Spinal cord (tissue), 10 donors: ENCODE results near the gene PHLPP1. TPM values are rescaled to one million over a fixed set of nuclear protein-coding genes. Genes with fewer than 3 reads are reported as not detected.
A peak's percentile ranks its signal among the peaks of the same experiment; 100 is the strongest.

Source experiments
- DNase-seq, 6 donors: peaks; one replicate each; pipeline versions ENCODE4 v3.0.0 to v3.0.0-alpha.2; 2013 to 2015; ENCODE audit warnings: low spot score in 6 of 6, low read depth in 4 of 6
- H3K27ac ChIP-seq: one replicate; pipeline ENCODE4 v1.5.1; 2013; ENCODE audit warnings: low read depth, low read length, control low read depth
- H3K27me3 ChIP-seq: one replicate; pipeline ENCODE4 v1.6.1; 2013; ENCODE audit warnings: low read length; ENCODE audit not compliant: control insufficient read depth, insufficient read depth
- H3K36me3 ChIP-seq: one replicate; pipeline ENCODE4 v1.6.1; 2013; ENCODE audit warnings: low read length; ENCODE audit not compliant: control insufficient read depth, insufficient read depth
- H3K4me1 ChIP-seq: one replicate; pipeline ENCODE4 v1.6.1; 2013; ENCODE audit warnings: low read length; ENCODE audit not compliant: control insufficient read depth, insufficient read depth
- H3K4me3 ChIP-seq: one replicate; pipeline ENCODE4 v1.5.1; 2013; ENCODE audit warnings: low read depth, low read length, control low read depth
- H3K9me3 ChIP-seq: one replicate; pipeline ENCODE4 v1.6.1; 2013; ENCODE audit warnings: low read length; ENCODE audit not compliant: control insufficient read depth, insufficient read depth
- WGBS: methylation state at CpG from one replicate; pipeline ENCODE4 v1.1.5; 2013; ENCODE audit warnings: missing lambda C conversion rate; ENCODE audit not compliant: insufficient coverage; 5-methylcytosine and 5-hydroxymethylcytosine counted together
- polyA plus RNA-seq, 2 donors: library from polyadenylated mRNA; unstranded; fragments of 120-200 nt; gene quantifications; one replicate each; pipeline ENCODE4 v1.2.1, GENCODE V29; 2013; ENCODE audit not compliant: insufficient read length in 2 of 2
- total RNA-seq, 2 donors: library from RNA; depleted of rRNA in 1 of 2; stranded (reverse); fragments of 120-200 nt in 1 of 2; fragments of >200 nt in 1 of 2; gene quantifications; one replicate each; pipeline versions ENCODE4 v1.2.3 to v1.2.4, GENCODE V29; 2013 to 2014
- donor health status: healthy.

The PHLPP1 gene
- total and polyA plus RNA-seq, 4 donors = 31.9 to 62.2 (median 47.5) TPM

DNA sequence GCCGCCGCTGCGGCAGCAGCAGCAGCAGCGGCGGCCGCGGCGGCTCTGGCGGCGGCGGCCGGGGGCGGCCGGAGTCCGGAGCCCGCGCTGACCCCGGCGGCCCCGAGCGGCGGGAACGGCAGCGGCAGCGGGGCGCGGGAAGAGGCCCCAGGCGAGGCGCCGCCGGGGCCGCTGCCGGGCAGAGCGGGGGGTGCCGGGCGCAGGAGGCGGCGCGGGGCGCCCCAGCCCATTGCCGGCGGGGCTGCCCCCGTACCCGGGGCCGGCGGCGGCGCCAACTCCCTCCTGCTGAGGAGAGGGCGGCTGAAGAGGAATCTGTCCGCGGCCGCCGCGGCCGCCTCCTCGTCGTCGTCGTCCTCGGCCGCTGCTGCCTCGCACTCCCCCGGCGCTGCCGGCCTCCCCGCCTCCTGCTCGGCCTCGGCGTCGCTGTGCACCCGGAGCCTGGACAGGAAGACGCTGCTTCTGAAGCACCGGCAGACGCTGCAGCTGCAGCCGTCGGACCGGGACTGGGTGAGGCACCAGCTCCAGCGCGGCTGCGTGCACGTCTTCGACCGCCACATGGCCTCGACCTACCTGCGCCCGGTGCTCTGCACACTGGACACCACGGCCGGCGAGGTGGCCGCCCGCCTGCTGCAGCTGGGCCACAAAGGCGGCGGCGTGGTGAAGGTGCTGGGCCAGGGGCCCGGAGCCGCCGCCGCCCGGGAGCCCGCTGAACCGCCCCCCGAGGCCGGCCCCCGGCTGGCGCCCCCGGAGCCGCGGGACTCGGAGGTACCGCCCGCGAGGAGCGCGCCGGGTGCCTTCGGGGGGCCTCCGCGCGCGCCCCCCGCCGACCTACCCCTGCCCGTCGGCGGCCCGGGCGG lies 646 bp downstream of the PHLPP1 start:
- WGBS = under 1% methylated on average over 127 of the region's 127 CpGs
- Histone ChIP-seq H3K27me3 (no peaks in the 10 kb centered on the region), H3K27ac (peak overlapping the region; percentile 97), H3K4me1 (peaks cover 8% of the 10 kb centered on the region), H3K9me3 (no peaks in the 10 kb centered on the region), H3K36me3 (no peaks in the 10 kb centered on the region), H3K4me3 (peak overlapping the region; percentile 77)
- peak in 2 of 6 donors; percentile 62 to 74 for DNase-seq

GRCh38 chr18:62716619-62717168 lies 1.4 kb downstream of the PHLPP1 start:
- Histone ChIP-seq H3K9me3 (no peaks in the 10 kb centered on the region), H3K4me1 (peaks cover 8% of the 10 kb centered on the region), H3K27me3 (no peaks in the 10 kb centered on the region), H3K36me3 (no peaks in the 10 kb centered on the region), H3K27ac (peak overlapping the region; percentile 88), H3K4me3 (peak overlapping the region; percentile 77)
- WGBS = under 1% methylated on average over 59 of the region's 68 CpGs
- DNase-seq = peak in 1 of 6 donors; percentile 79

DNA sequence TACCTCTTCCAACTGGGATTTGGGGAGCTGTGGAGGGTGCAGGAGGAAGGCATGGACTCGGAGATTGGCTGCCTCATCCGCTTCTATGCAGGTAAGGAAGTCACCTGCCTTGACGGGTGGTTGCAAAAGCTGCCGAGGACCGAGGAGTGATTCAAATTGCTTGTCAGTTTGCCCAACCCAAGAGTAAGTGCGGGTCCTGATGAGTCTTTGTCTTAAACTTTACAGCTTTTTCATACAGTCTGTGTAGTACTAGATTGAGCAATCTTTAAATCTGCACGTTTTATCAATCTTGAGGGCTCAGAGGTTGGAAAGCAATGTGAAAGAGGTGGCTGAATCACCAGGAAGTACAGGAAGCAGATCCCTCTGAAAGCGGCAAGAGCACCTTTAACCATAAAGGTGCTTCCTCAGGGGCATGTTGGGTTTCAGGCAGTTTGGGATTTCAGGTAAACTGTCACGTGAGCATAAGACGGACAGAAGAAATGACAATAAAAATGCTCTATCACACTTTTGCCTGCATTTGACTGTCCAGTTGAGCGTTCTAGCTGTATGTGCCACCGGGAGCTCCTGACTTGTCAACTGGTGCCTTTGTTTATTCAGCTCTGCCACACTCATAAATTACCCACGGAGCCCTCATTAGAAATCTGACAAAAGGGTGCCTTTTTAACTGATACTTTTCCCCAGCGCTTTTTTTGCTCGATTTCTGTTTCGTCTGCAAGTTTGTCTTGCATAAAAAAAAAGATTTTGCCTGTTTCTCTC lies 2.0 kb downstream of the PHLPP1 start:
- peak in 4 of 6 donors; percentile 55 to 84 (median 76) for DNase-seq
- Histone ChIP-seq H3K27me3 (no peaks in the 10 kb centered on the region), H3K27ac (peak overlapping the region; percentile 88), H3K9me3 (no peaks in the 10 kb centered on the region), H3K4me3 (peak overlapping the region; percentile 77), H3K36me3 (no peaks in the 10 kb centered on the region), H3K4me1 (peaks cover 8% of the 10 kb centered on the region)
- WGBS = under 1% methylated on average over 9 of the region's 16 CpGs

DNA sequence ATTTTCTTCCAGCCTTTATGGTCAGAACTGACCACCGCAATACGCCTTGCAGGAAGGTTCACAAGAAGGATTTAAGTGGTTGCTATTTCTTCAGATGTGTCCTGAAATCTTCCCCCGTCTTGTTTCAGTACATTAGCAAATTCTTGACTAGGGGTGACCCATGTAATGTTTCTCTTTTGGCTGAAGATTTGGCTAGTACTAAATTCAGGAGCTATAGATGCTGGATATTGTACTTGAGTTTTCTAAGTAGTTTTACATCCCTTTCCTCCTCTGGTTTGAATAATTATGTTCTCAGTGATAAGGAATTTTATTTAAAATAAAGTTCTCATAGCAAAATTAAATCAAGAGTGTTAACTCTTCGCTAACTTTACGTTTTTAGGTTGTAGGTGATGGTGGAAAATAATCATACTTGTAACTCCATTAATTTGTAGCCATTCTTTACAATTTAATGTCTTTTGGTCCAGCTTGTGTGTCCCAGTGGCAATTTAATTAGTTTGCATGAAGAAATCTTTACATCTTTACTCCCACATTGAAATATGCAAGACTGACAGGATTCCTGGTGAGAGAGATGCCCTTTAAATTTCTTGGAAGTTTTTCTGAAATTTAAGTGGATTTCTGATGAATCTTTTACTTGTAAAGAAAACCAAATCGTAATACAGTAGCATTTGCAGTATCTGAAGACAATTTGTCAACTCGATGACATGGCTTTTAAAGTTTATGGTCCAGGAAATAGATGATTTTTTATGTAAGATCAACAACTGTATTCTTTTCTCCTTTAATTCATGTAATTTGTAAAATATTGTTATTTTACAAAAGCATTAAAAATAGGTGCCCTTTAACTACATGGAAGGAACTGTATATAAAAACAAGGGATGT lies 2.8 kb downstream of the PHLPP1 start:
- H3K9me3 ChIP-seq = no peaks in the 10 kb centered on the region
- no peaks in the 10 kb centered on the region for H3K27me3 ChIP-seq
- peak overlapping the region; percentile 88 for H3K27ac ChIP-seq
- no peaks in the 10 kb centered on the region for H3K36me3 ChIP-seq
- H3K4me1 ChIP-seq = peaks cover 8% of the 10 kb centered on the region
- peak overlapping the region; percentile 77 for H3K4me3 ChIP-seq
- DNase-seq = peak in 3 of 6 donors; percentile 33 to 49 (median 38)
- WGBS = no CpG with 5 or more reads among the region's 7 CpGs

DNA sequence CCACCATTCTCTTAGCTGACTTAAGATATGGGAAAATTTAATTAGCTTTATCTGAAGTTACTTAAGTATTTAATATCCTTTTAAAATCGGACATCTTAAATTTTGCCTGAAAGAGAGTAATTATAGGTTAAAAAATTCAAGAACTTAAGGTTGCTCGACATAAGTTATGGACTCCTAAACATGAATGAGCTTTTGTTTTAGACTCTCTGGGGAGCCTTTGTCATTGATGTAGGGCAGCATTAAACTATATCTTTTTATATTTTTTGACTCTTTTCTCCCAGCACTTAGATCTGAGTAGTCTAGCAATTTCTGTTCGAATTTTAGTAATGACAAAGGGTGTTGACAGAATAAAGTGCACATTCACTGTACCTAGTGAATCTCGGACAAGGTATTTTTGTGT lies 4.7 kb downstream of the PHLPP1 start:
- no peaks in the 10 kb centered on the region for H3K9me3 ChIP-seq

GRCh38 chr18:62720766-62721613 lies 5.6 kb downstream of the PHLPP1 start:
- Histone ChIP-seq H3K27me3 (no peaks in the 10 kb centered on the region), H3K9me3 (no peaks in the 10 kb centered on the region), H3K4me1 (no peaks in the 10 kb centered on the region), H3K27ac (peak overlapping the region; percentile 76), H3K4me3 (peak overlapping the region; percentile 77), H3K36me3 (no peaks in the 10 kb centered on the region)
- peak in 2 of 6 donors; percentile 45 to 48 for DNase-seq
- no CpG with 5 or more reads among the region's 12 CpGs for WGBS

More for the DNA sequence above, 4.7 kb downstream of the PHLPP1 start:
- Histone ChIP-seq H3K27ac (peak overlapping the region; percentile 76), H3K4me1 (no peaks in the 10 kb centered on the region), H3K4me3 (peak overlapping the region; percentile 77), H3K27me3 (no peaks in the 10 kb centered on the region), H3K36me3 (no peaks in the 10 kb centered on the region)
- no CpG with 5 or more reads among the region's 4 CpGs for WGBS
- DNase-seq = peak in 2 of 6 donors; percentile 40 to 52

DNA sequence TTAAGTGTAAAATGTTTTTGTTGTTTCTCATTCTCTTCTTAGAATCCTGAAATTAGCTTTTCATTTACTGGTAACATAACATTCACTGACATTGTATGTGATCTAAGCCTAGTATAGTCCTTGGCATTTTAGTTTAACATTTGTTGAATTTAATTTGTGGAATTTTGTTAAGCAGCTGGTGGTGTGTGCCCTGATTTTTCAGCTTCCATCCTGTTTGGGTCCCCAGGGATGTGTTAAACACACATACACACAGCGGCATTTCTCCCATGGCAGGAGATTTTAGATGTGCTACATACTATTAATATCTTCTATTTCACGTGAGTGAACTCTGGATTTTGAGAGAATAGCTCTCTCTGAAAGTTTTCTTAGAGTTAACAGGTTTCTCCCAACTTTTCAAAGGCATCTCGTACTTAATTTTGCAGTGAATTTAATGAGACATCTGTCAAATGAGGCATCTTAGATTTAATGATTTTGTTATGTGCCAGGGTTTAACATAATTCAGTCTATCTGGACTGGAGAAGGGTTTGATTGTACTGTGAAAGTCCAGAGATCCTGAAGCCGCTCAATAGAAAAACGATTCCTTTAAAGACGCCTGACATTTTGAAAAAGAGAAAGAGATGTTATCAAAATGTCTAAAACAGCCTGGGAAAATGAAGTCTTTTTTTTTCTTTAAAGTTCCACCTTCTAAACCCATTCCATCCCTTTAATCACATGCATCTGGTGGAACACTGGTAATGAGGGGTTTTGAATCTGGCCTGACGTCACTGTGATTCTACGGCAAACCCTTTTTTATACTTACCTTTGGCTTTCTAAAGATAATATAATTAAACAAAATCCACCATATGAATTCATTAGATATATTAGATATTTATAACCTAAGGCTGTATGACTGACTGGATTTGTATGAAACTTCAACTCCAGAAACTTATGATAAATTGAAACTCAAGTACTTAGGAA lies 6.8 kb downstream of the PHLPP1 start:
- no CpG with 5 or more reads among the region's 8 CpGs for WGBS
- DNase-seq = peak in 2 of 6 donors; percentile 43 to 48
- Histone ChIP-seq H3K4me3 (peak overlapping the region; percentile 6), H3K27ac (peak overlapping the region; percentile 76), H3K36me3 (no peaks in the 10 kb centered on the region), H3K9me3 (no peaks in the 10 kb centered on the region), H3K4me1 (no peaks in the 10 kb centered on the region), H3K27me3 (no peaks in the 10 kb centered on the region)
